GM12874 (cell line): Measurements from ENCODE around the gene TTN.

Experiments
- CTCF ChIP-seq: IDR thresholded peaks from 2 replicates; pipeline ENCODE4 v1.5.1; 2011; ENCODE audit warnings: low read depth, mild to moderate bottlenecking, control low read depth, low read length, moderate library complexity; ENCODE audit not compliant: insufficient read depth

Gene TTN

GRCh38 chr2:178843697-178844096 lies 36.5 kb upstream of the TTN start:
- no peak for TF ChIP-seq CTCF

- no peak for TF ChIP-seq CTCF
Measured at GRCh38 chr2:178836807-178837206, 29.6 kb upstream of the TTN start.

- no peak for TF ChIP-seq CTCF
Measured at GRCh38 chr2:178834086-178834485, 26.9 kb upstream of the TTN start.

- no peak for TF ChIP-seq CTCF
Measured at GRCh38 chr2:178833382-178833781, 26.2 kb upstream of the TTN start.

- no peak for TF ChIP-seq CTCF
Measured at GRCh38 chr2:178830451-178830850, 23.2 kb upstream of the TTN start.

GRCh38 chr2:178829981-178830380 lies 22.8 kb upstream of the TTN start:
- TF ChIP-seq CTCF = no peak

GRCh38 chr2:178829299-178829960 lies 22.2 kb upstream of the TTN start:
- TF ChIP-seq CTCF = no peak

- TF ChIP-seq CTCF = no peak
Measured at GRCh38 chr2:178828486-178828881, 21.3 kb upstream of the TTN start.
